HEK293 (cell line): Measurements from ENCODE around the gene CRTAP.

Source experiments
- TCF7L2 ChIP-seq: IDR thresholded peaks from 2 replicates; pipeline ENCODE4 v1.6.1; 2011; ENCODE audit warnings: low read depth, mild to moderate bottlenecking, inconsistent platforms, low read length, moderate library complexity, borderline replicate concordance
- TF ChIP-seq, protein P1 (sequence below): fragments of 450-650 bp; formaldehyde crosslinking; IDR thresholded peaks from 2 replicates; pipeline ENCODE4 v1.5.1; 2016; ENCODE audit warnings: missing biosample characterization, missing genetic modification characterization
- TF ChIP-seq, protein P2 (sequence below): fragments of 450-650 bp; formaldehyde crosslinking; IDR thresholded peaks from 2 replicates; pipeline ENCODE4 v1.5.1; 2016; ENCODE audit warnings: missing biosample characterization, missing genetic modification characterization, low read depth

DNA sequence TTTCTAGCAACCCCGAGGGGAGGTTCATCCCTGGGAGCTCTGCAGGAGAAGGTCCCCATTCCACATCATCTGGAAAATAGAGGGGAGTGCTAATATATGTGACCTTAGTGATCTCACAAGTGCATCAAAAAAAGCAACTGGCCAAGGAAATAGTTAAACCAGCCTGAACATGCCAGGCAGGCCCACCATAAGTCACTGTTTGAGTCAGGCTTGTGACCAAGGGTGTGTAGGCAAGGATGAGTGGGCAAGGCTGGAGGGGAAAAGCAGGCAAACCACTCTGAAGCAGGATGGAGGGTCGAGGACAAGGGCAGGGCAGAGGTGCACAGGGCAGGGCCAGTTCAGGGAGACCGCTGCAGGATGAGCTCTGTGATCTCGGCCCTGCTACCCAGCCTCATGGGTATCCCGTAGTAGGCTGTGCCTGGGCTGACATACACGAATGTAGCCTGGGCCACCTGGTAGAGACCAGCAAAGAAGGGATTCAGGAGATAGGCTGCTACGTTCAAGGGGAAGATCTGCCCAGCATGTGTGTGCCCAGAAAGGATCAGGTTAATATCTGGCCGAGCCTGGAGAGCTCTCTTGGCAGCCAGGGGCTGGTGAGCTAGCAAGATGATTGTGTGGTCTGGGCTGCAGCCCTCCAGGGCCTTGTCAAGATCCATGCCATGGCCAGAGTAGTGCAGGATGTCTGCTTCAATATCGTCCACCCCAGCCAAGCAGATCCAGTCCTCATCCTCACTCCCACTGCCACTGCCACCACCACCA lies 21.1 kb upstream of the CRTAP start:
- TF ChIP-seq, protein P1, sequence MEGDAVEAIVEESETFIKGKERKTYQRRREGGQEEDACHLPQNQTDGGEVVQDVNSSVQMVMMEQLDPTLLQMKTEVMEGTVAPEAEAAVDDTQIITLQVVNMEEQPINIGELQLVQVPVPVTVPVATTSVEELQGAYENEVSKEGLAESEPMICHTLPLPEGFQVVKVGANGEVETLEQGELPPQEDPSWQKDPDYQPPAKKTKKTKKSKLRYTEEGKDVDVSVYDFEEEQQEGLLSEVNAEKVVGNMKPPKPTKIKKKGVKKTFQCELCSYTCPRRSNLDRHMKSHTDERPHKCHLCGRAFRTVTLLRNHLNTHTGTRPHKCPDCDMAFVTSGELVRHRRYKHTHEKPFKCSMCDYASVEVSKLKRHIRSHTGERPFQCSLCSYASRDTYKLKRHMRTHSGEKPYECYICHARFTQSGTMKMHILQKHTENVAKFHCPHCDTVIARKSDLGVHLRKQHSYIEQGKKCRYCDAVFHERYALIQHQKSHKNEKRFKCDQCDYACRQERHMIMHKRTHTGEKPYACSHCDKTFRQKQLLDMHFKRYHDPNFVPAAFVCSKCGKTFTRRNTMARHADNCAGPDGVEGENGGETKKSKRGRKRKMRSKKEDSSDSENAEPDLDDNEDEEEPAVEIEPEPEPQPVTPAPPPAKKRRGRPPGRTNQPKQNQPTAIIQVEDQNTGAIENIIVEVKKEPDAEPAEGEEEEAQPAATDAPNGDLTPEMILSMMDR (tag by site-specific recombination): no peak
- no peak for TF ChIP-seq TCF7L2
- TF ChIP-seq, protein P2, sequence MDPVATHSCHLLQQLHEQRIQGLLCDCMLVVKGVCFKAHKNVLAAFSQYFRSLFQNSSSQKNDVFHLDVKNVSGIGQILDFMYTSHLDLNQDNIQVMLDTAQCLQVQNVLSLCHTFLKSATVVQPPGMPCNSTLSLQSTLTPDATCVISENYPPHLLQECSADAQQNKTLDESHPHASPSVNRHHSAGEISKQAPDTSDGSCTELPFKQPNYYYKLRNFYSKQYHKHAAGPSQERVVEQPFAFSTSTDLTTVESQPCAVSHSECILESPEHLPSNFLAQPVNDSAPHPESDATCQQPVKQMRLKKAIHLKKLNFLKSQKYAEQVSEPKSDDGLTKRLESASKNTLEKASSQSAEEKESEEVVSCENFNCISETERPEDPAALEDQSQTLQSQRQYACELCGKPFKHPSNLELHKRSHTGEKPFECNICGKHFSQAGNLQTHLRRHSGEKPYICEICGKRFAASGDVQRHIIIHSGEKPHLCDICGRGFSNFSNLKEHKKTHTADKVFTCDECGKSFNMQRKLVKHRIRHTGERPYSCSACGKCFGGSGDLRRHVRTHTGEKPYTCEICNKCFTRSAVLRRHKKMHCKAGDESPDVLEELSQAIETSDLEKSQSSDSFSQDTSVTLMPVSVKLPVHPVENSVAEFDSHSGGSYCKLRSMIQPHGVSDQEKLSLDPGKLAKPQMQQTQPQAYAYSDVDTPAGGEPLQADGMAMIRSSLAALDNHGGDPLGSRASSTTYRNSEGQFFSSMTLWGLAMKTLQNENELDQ (tag by site-specific recombination): no peak
